IMR-90 (cell line): ENCODE measurements around the gene PTGDS. TPM values are rescaled to one million over a fixed set of nuclear protein-coding genes. Genes with fewer than 3 reads are reported as not detected.
A peak's percentile ranks its signal among the peaks of the same experiment; 100 is the strongest.

Source experiments
- ATAC-seq: fragments of 200-7000 bp; cut with Tn5 transposase; 2 replicates; pipeline ENCODE4 v1.9.1; 2020; ENCODE audit warnings: low read depth, mild to moderate bottlenecking, moderate library complexity
- BruUV-seq: library from RNA; stranded (reverse); fragments of 400-500 nt; replicated peaks from 2 replicates; lab custom pipeline; 2021; lab: Mats Ljungman, UMichigan
- CTCF ChIA-PET: fragments of 300-600 bp; formaldehyde crosslinking; extraction: SDS; loops from one replicate; lab custom pipeline; 2021; ENCODE audit warnings: antibody characterized with exemption; lab: Yijun Ruan, JAX
- POLR2A ChIA-PET: fragments of 300-600 bp; sonication (Branson Sonifier 250); formaldehyde crosslinking; loops from one replicate; lab custom pipeline; 2022; ENCODE audit warnings: antibody characterized with exemption; ENCODE audit not compliant: unreplicated experiment; lab: Charles Lee
- DNase-seq: peaks from one replicate; pipeline ENCODE4 v3.0.0; 2013
- H2AFZ ChIP-seq: replicated peaks from 2 replicates; pipeline ENCODE3; 2013; ENCODE audit warnings: low read length, mild to moderate bottlenecking; ENCODE audit not compliant: poor library complexity
- H2AK5ac ChIP-seq: 2 replicates; pipeline ENCODE4 v1.6.1; 2013; ENCODE audit warnings: low read depth, low read length, inconsistent platforms
- H2AK9ac ChIP-seq: replicated peaks from 2 replicates; pipeline ENCODE3; 2013; ENCODE audit warnings: mild to moderate bottlenecking, low read depth, low read length, moderate library complexity; ENCODE audit not compliant: poor library complexity
- H2BK120ac ChIP-seq: 2 replicates; pipeline ENCODE4 v1.6.1; 2013; ENCODE audit warnings: low read depth, low read length, inconsistent platforms
- H2BK15ac ChIP-seq: 3 replicates; pipeline ENCODE4 v1.6.1; 2013; ENCODE audit warnings: low read depth, low read length, inconsistent platforms
- H2BK20ac ChIP-seq: 2 replicates; pipeline ENCODE4 v1.6.1; 2013; ENCODE audit warnings: low read depth, mild to moderate bottlenecking, inconsistent platforms, low read length, moderate library complexity
- H2BK5ac ChIP-seq: 2 replicates; pipeline ENCODE4 v1.6.1; 2013; ENCODE audit warnings: mild to moderate bottlenecking, low read depth, low read length, inconsistent platforms; ENCODE audit not compliant: poor library complexity, severe bottlenecking
- H3K14ac ChIP-seq: replicated peaks from 2 replicates; pipeline ENCODE4 v1.6.1; 2013; ENCODE audit warnings: low read depth, low read length, inconsistent platforms
- H3K18ac ChIP-seq: 2 replicates; pipeline ENCODE4 v1.6.1; 2013; ENCODE audit warnings: low read depth, low read length, control low read depth
- H3K23ac ChIP-seq: 2 replicates; pipeline ENCODE4 v1.6.1; 2013; ENCODE audit warnings: low read depth, low read length, inconsistent platforms
- H3K27ac ChIP-seq: 2 replicates; pipeline ENCODE4 v1.5.1; 2013; ENCODE audit warnings: mild to moderate bottlenecking, control low read depth, low read length; ENCODE audit not compliant: insufficient read depth
- H3K27me3 ChIP-seq: 2 replicates; pipeline ENCODE4 v1.6.1; 2013; ENCODE audit warnings: low read length; ENCODE audit not compliant: control insufficient read depth, insufficient read depth
- H3K36me3 ChIP-seq: 2 replicates; pipeline ENCODE4 v1.6.1; 2013; ENCODE audit warnings: low read length, mixed read lengths; ENCODE audit not compliant: control insufficient read depth, insufficient read depth
- H3K4ac ChIP-seq: 2 replicates; pipeline ENCODE4 v1.6.1; 2013; ENCODE audit warnings: low read depth, low read length, inconsistent platforms
- H3K4me1 ChIP-seq: 2 replicates; pipeline ENCODE4 v1.6.1; 2013; ENCODE audit warnings: low read length, mixed read lengths; ENCODE audit not compliant: control insufficient read depth, insufficient read depth
- H3K4me2 ChIP-seq: 2 replicates; pipeline ENCODE4 v1.6.1; 2013; ENCODE audit warnings: low read depth, mild to moderate bottlenecking, control low read depth, low read length, moderate library complexity
- H3K4me3 ChIP-seq: 2 replicates; pipeline ENCODE4 v1.5.1; 2013; ENCODE audit warnings: low read depth, mild to moderate bottlenecking, control low read depth, low read length, moderate library complexity; ENCODE audit not compliant: insufficient read depth
- H3K56ac ChIP-seq: 2 replicates; pipeline ENCODE4 v1.6.1; 2013; ENCODE audit warnings: low read length, inconsistent platforms; ENCODE audit not compliant: insufficient read depth; ENCODE audit errors: extremely low read depth
- H3K79me1 ChIP-seq, 2 experiments: 2 replicates each; pipeline ENCODE4 v1.6.1; 2013; ENCODE audit warnings: low read length in 2 of 2, inconsistent platforms in 1 of 2, low read depth in 1 of 2
- H3K9ac ChIP-seq: 2 replicates; pipeline ENCODE4 v1.6.1; 2013; ENCODE audit warnings: low read depth, low read length, control low read depth
- H3K9me1 ChIP-seq: 2 replicates; pipeline ENCODE4 v1.6.1; 2013; ENCODE audit warnings: low read length, inconsistent platforms; ENCODE audit not compliant: insufficient read depth
- H3K9me3 ChIP-seq: 2 replicates; pipeline ENCODE4 v1.6.1; 2013; ENCODE audit warnings: low read length; ENCODE audit not compliant: control insufficient read depth, insufficient read depth
- H4K20me1 ChIP-seq: 2 replicates; pipeline ENCODE4 v1.6.1; 2013; ENCODE audit warnings: low read length, inconsistent platforms; ENCODE audit not compliant: insufficient read depth
- H4K5ac ChIP-seq: 2 replicates; pipeline ENCODE4 v1.6.1; 2013; ENCODE audit warnings: mild to moderate bottlenecking, low read depth, low read length, control low read depth
- H4K8ac ChIP-seq, 2 experiments: 2 replicates each; pipeline ENCODE4 v1.6.1; 2013; ENCODE audit warnings: low read depth in 2 of 2, low read length in 2 of 2, control low read depth in 1 of 2, inconsistent platforms in 1 of 2
- H4K91ac ChIP-seq: 2 replicates; pipeline ENCODE4 v1.6.1; 2013; ENCODE audit warnings: low read depth, low read length, inconsistent platforms; ENCODE audit not compliant: insufficient read depth
- BHLHE40 ChIP-seq: fragments of 150-350 bp; IDR thresholded peaks from 2 replicates; pipeline ENCODE4 v1.6.1; 2016; ENCODE audit warnings: mild to moderate bottlenecking, low read depth, low read length
- MXI1 ChIP-seq: IDR thresholded peaks from 2 replicates; pipeline ENCODE4 v1.6.1; 2012; ENCODE audit warnings: low read depth, mild to moderate bottlenecking, low read length, moderate library complexity, borderline replicate concordance
- RAD21 ChIP-seq: IDR thresholded peaks from 2 replicates; pipeline ENCODE4 v1.6.1; 2012; ENCODE audit warnings: low read length, improper control_type of control experiment
- WGBS, 2 experiments: methylation state at CpG; one replicate each; pipeline versions ENCODE4 v1.1.5 to v1.1.7; 2013; ENCODE audit warnings: missing lambda C conversion rate in 2 of 2; ENCODE audit not compliant: insufficient read length in 1 of 2; ENCODE audit errors: extremely low coverage in 2 of 2; 5-methylcytosine and 5-hydroxymethylcytosine counted together
- dilution Hi-C: fragments of 300-500 bp; cut with HindIII; formaldehyde crosslinking; loops from one replicate; pipeline ENCODE4 v1.14.3; 2018; ENCODE audit warnings: low sequenced_read_pairs; ENCODE audit not compliant: unreplicated experiment
- in situ Hi-C: fragments of 300-500 bp; cut with MboI; formaldehyde crosslinking; loops from 3 replicates; pipeline ENCODE4 v1.14.3; 2019; ENCODE audit warnings: low sequenced_read_pairs, inconsistent platforms, mixed read lengths
- intact Hi-C: fragments of 100-400 bp; cut with micrococcal nuclease; formaldehyde crosslinking; loops from 2 replicates; pipeline ENCODE4 v1.10.0; 2022
- polyA plus RNA-seq, 3 experiments: library from polyadenylated mRNA; depleted of rRNA; stranded (reverse); fragments of >200 nt; gene quantifications; 2 replicates each; pipeline ENCODE4 v1.2.3, GENCODE V29; 2012; ENCODE audit warnings: low replicate concordance in 1 of 3
- total RNA-seq: library from RNA; depleted of rRNA; stranded (reverse); fragments of >200 nt; gene quantifications from 2 replicates; pipeline ENCODE4 v1.2.3, GENCODE V29; 2012

PTGDS gene
- total and polyA plus RNA-seq, 2 of the 4 experiments (the other 2 are of a cell fraction) = 1.2 TPM; not detected in 1

GRCh38 chr9:137001857-137002645 is 24.7 kb downstream of the PTGDS start:
- H2AK9ac ChIP-seq = peak overlapping the region; percentile 50
- H4K5ac ChIP-seq = no peak overlapping the region
- H3K79me1 ChIP-seq = no peaks in the 10 kb centered on the region
- WGBS, 2 experiments = 92% methylated on average over 2 of the region's 20 CpGs; no CpG with 5 or more reads in 1 of the 2 experiments
- intact Hi-C loops (no loop called here), in situ Hi-C loops (no loop called here), dilution Hi-C loops (no loop called here)
- H4K8ac ChIP-seq = no peak overlapping the region
- H2BK5ac ChIP-seq = no peak overlapping the region
- H3K9me3 ChIP-seq = no peaks in the 10 kb centered on the region
- H2AK5ac ChIP-seq = no peak overlapping the region
- no peak overlapping the region for H2BK120ac ChIP-seq
- peaks cover 8% of the 10 kb centered on the region for H4K20me1 ChIP-seq
- H4K91ac ChIP-seq = no peak overlapping the region
- ChIA-PET CTCF (no interaction called here), POLR2A (no interaction called here)
- H3K9me1 ChIP-seq = peaks cover 10% of the 10 kb centered on the region
- H3K4me1 ChIP-seq = peaks cover 8% of the 10 kb centered on the region
- H3K14ac ChIP-seq = no peak overlapping the region
- BruUV-seq = no TSS peak
- no peak overlapping the region for H3K56ac ChIP-seq
- H3K27me3 ChIP-seq = no peaks in the 10 kb centered on the region
- no peak overlapping the region for H3K4ac ChIP-seq
- H3K23ac ChIP-seq = no peak overlapping the region
- no peak overlapping the region for H2BK20ac ChIP-seq
- H3K18ac ChIP-seq = no peak overlapping the region
- no peak overlapping the region for H2BK15ac ChIP-seq
- TF ChIP-seq BHLHE40 = no peak
- no peak for TF ChIP-seq RAD21
- TF ChIP-seq MXI1 = no peak
- no peaks in the 10 kb centered on the region for H3K36me3 ChIP-seq
- ATAC-seq = no peak
- no peak overlapping the region for H2AFZ ChIP-seq
- H3K4me2 ChIP-seq = no peak overlapping the region
- no peak overlapping the region for H3K27ac ChIP-seq
- no peak for DNase-seq
- H3K9ac ChIP-seq = no peak overlapping the region
- H3K4me3 ChIP-seq = no peak overlapping the region
